HCT116 (cell line): ENCODE results near the gene OR6M1.

ENCODE experiments used
- CBX3 ChIP-seq: IDR thresholded peaks from 2 replicates; pipeline ENCODE4 v1.6.1; 2012; ENCODE audit warnings: low read depth
- CTCF ChIP-seq, 3 experiments: fragments of 200-600 bp in 1 of 3; sonication (generic) in 1 of 3; IDR thresholded peaks in 2 of 3; conservative IDR thresholded peaks in 1 of 3; 2 replicates each; pipeline ENCODE4 v1.5.1; 2012 to 2017; ENCODE audit warnings: low read depth in 2 of 3, low read length in 2 of 3, antibody characterized with exemption in 1 of 3, borderline replicate concordance in 1 of 3, control low read depth in 1 of 3, mild to moderate bottlenecking in 1 of 3, mixed read lengths in 1 of 3, mixed run types in 1 of 3, moderate library complexity in 1 of 3; ENCODE audit not compliant: insufficient read depth in 1 of 3
- ELF1 ChIP-seq: IDR thresholded peaks from 2 replicates; pipeline ENCODE4 v1.6.1; 2012; ENCODE audit warnings: low read depth, borderline replicate concordance
- EZH2 ChIP-seq: fragments of 200-600 bp; sonication (generic); IDR thresholded peaks from 2 replicates; pipeline ENCODE4 v1.6.1; 2017; ENCODE audit warnings: antibody characterized with exemption, mixed run types
- EZH2phosphoT487 ChIP-seq: fragments of 200-600 bp; IDR thresholded peaks from 2 replicates; pipeline ENCODE4 v1.6.1; 2018; ENCODE audit warnings: antibody characterized with exemption, borderline replicate concordance
- POLR2A ChIP-seq: IDR thresholded peaks from 2 replicates; pipeline ENCODE4 v1.7.0; 2011; ENCODE audit warnings: borderline replicate concordance; ENCODE audit not compliant: insufficient read depth, insufficient read length; ENCODE audit errors: extremely low read depth
- POLR2AphosphoS5 ChIP-seq: IDR thresholded peaks from 2 replicates; pipeline ENCODE4 v1.6.1; 2011; ENCODE audit warnings: mild to moderate bottlenecking, low read depth, low read length, moderate library complexity
- RAD21 ChIP-seq: IDR thresholded peaks from 2 replicates; pipeline ENCODE4 v1.6.1; 2012; ENCODE audit warnings: low read depth, mild to moderate bottlenecking
- REST ChIP-seq: IDR thresholded peaks from 2 replicates; pipeline ENCODE4 v1.6.1; 2012; ENCODE audit warnings: low read depth
- ZNF274 ChIP-seq: fragments of 200-500 bp; sonication (Bioruptor generic); IDR thresholded peaks from 2 replicates; pipeline ENCODE4 v1.6.1; 2014; ENCODE audit warnings: mild to moderate bottlenecking, low read depth, low read length, inconsistent platforms

GRCh38 chr11:123798513-123799252, 7.5 kb downstream of the OR6M1 start:
- TF ChIP-seq POLR2A = no peak
- TF ChIP-seq RAD21 = no peak
- TF ChIP-seq CTCF (IDR thresholded peaks at IDR 0.05 in 2 of 3, conservative IDR thresholded peaks at IDR 0.05 in 1 of 3; ENCODE audit: borderline replicate concordance in 1 of 3, insufficient read depth in 1 of 3, low read depth in 2 of 3, low read length in 2 of 3) = no peak
- no peak for TF ChIP-seq POLR2AphosphoS5
- no peak for TF ChIP-seq EZH2phosphoT487
- TF ChIP-seq ELF1 = no peak
- TF ChIP-seq CBX3 = no peak
- no peak for TF ChIP-seq EZH2
- no peak for TF ChIP-seq ZNF274
- no peak for TF ChIP-seq REST
